ENCODE measurements around the gene ANXA6.
"Not testable (repeated sequence)": the region's sequence is repeated elsewhere in the genome, so short reads cannot be mapped to it uniquely, and the experiment has no call there.

Gene ANXA6

GRCh38 chr5:151157426-151158286 is at the start of gene ANXA6:
ANXA6 (minus strand) TSS chr5:151157779; CDS start chr5:151147901, 9,878 bp downstream.
- peak; percentile 79 for DNase-seq

GRCh38 chr5:151205411-151205810 is 47.8 kb upstream of the ANXA6 start:
- no peak for DNase-seq

- no peak for DNase-seq
Measured at GRCh38 chr5:151204051-151204450, 46.5 kb upstream of the ANXA6 start.

- DNase-seq: peak; percentile 35
Measured at GRCh38 chr5:151202381-151203139, 45.0 kb upstream of the ANXA6 start.

GRCh38 chr5:151200913-151201595 is 43.5 kb upstream of the ANXA6 start:
- peak; percentile 91 for DNase-seq

GRCh38 chr5:151199581-151200185 is 42.1 kb upstream of the ANXA6 start:
- DNase-seq: no peak

- DNase-seq: no peak
Measured at GRCh38 chr5:151198861-151199260, 41.3 kb upstream of the ANXA6 start.

- DNase-seq: not testable (repeated sequence)
Measured at GRCh38 chr5:151197291-151197600, 39.7 kb upstream of the ANXA6 start.

- peak; percentile 57 for DNase-seq
Measured at GRCh38 chr5:151196556-151197290, 39.1 kb upstream of the ANXA6 start.

- DNase-seq: peak; percentile 63
Measured at GRCh38 chr5:151195622-151196021, 38.0 kb upstream of the ANXA6 start.

GRCh38 chr5:151192626-151193025 is 35.0 kb upstream of the ANXA6 start:
- no peak for DNase-seq

GRCh38 chr5:151191661-151192060 is 34.1 kb upstream of the ANXA6 start:
- DNase-seq: no peak

- no peak for DNase-seq
Measured at GRCh38 chr5:151189151-151189550, 31.6 kb upstream of the ANXA6 start.

- no peak for DNase-seq
Measured at GRCh38 chr5:151186538-151186937, 29.0 kb upstream of the ANXA6 start.

- no peak for DNase-seq
Measured at GRCh38 chr5:151186052-151186451, 28.5 kb upstream of the ANXA6 start.

GRCh38 chr5:151184316-151185042 is 26.9 kb upstream of the ANXA6 start:
- DNase-seq: no peak

- DNase-seq: no peak
Measured at GRCh38 chr5:151183456-151184245, 26.1 kb upstream of the ANXA6 start.

GRCh38 chr5:151182976-151183375 is 25.4 kb upstream of the ANXA6 start:
- DNase-seq: no peak

- no peak for DNase-seq
Measured at GRCh38 chr5:151182524-151182900, 24.9 kb upstream of the ANXA6 start.

GRCh38 chr5:151181818-151182523 is 24.4 kb upstream of the ANXA6 start:
- no peak for DNase-seq

All from hematopoietic multipotent progenitor cell treated with erythropoietin and hydrocortisone succinate and interleukin-3 and kit ligand, for 6 days (in vitro differentiated cells).